ENCODE results near the gene MRPL28. TPM values are rescaled to one million over a fixed set of nuclear protein-coding genes. Genes with fewer than 3 reads are reported as not detected.

The MRPL28 gene
- total and polyA plus RNA-seq, 4 donors, result 28.3 to 63.4 (median 50.1) TPM

DNA sequence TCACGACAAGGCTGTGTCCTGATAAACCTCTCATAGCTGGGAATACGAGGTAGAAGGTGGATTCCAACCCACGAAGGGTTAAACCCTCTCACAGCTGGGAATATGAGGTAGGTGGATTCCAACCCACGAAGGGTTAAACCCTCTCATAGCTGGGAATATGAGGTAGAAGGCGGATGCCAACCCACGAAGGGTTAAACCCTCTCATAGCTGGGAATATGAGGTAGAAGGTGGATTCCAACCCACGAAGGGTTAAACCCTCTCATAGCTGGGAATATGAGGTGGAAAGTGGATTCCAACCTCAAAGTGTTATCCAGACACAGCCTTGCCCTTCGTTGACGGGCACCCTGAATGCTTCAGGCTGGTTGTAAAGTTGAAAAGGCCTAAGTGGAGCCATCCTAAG is 48.8 kb downstream of the MRPL28 start (continued):
- TF ChIP-seq YY1 (IDR thresholded peaks at IDR 0.05), result no peak

DNA sequence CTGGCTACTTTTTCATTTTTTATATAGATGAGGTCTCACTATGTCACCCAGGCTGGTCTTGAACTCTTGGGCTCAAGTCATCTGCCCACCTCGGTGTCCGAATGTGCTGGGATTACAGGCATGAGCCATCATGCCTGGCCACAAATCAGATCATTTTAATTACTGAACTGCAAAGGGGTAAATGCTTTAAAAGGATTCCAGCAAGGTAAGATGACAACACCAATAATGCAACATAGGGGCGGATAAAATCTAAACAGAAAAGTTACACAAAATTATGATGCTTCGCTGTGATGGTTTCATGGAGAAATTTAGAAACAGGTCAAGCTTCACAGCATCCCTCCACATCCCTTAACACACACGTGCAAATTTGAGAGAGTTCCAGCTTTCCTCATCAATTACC is 50.1 kb downstream of the MRPL28 start:
- 85% methylated on average over 5 of the region's 5 CpGs for WGBS
- DNase-seq (ENCODE audit: low spot score), result no peak
- no peaks in the 10 kb centered on the region for H3K27me3 ChIP-seq (ENCODE audit: control insufficient read depth in 4 of 4, insufficient read depth in 4 of 4, low read length in 3 of 4)
- H3K4me1 ChIP-seq (ENCODE audit: control insufficient read depth in 4 of 4, insufficient read depth in 4 of 4, low read length in 3 of 4), result peaks cover 0 to 2% (median under 1%) of the 10 kb centered on the region in 4 donors
- no peaks in the 10 kb centered on the region for H3K9me3 ChIP-seq (ENCODE audit: control insufficient read depth in 4 of 4, low read length in 3 of 4)
- TF ChIP-seq, protein P1, sequence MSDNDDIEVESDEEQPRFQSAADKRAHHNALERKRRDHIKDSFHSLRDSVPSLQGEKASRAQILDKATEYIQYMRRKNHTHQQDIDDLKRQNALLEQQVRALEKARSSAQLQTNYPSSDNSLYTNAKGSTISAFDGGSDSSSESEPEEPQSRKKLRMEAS (IDR thresholded peaks at IDR 0.05), result no peak
- no peak for TF ChIP-seq HNF4A (conservative IDR thresholded peaks at IDR 0.05)
- no peak for TF ChIP-seq FOXA1 (IDR thresholded peaks at IDR 0.05)
- no peak for TF ChIP-seq FOXA2 (IDR thresholded peaks at IDR 0.05)
- no peak for TF ChIP-seq EGR1 (IDR thresholded peaks at IDR 0.05; ENCODE audit: low read depth in 2 of 2)
- TF ChIP-seq YY1 (IDR thresholded peaks at IDR 0.05), result no peak
- TF ChIP-seq, protein P2, sequence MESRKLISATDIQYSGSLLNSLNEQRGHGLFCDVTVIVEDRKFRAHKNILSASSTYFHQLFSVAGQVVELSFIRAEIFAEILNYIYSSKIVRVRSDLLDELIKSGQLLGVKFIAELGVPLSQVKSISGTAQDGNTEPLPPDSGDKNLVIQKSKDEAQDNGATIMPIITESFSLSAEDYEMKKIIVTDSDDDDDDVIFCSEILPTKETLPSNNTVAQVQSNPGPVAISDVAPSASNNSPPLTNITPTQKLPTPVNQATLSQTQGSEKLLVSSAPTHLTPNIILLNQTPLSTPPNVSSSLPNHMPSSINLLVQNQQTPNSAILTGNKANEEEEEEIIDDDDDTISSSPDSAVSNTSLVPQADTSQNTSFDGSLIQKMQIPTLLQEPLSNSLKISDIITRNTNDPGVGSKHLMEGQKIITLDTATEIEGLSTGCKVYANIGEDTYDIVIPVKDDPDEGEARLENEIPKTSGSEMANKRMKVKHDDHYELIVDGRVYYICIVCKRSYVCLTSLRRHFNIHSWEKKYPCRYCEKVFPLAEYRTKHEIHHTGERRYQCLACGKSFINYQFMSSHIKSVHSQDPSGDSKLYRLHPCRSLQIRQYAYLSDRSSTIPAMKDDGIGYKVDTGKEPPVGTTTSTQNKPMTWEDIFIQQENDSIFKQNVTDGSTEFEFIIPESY (IDR thresholded peaks at IDR 0.05), result no peak
- TF ChIP-seq, protein P3, sequence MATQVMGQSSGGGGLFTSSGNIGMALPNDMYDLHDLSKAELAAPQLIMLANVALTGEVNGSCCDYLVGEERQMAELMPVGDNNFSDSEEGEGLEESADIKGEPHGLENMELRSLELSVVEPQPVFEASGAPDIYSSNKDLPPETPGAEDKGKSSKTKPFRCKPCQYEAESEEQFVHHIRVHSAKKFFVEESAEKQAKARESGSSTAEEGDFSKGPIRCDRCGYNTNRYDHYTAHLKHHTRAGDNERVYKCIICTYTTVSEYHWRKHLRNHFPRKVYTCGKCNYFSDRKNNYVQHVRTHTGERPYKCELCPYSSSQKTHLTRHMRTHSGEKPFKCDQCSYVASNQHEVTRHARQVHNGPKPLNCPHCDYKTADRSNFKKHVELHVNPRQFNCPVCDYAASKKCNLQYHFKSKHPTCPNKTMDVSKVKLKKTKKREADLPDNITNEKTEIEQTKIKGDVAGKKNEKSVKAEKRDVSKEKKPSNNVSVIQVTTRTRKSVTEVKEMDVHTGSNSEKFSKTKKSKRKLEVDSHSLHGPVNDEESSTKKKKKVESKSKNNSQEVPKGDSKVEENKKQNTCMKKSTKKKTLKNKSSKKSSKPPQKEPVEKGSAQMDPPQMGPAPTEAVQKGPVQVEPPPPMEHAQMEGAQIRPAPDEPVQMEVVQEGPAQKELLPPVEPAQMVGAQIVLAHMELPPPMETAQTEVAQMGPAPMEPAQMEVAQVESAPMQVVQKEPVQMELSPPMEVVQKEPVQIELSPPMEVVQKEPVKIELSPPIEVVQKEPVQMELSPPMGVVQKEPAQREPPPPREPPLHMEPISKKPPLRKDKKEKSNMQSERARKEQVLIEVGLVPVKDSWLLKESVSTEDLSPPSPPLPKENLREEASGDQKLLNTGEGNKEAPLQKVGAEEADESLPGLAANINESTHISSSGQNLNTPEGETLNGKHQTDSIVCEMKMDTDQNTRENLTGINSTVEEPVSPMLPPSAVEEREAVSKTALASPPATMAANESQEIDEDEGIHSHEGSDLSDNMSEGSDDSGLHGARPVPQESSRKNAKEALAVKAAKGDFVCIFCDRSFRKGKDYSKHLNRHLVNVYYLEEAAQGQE (IDR thresholded peaks at IDR 0.05), result no peak
- TF ChIP-seq JUND (IDR thresholded peaks at IDR 0.05), result no peak
- TF ChIP-seq RXRA (IDR thresholded peaks at IDR 0.05), result no peak
- TF ChIP-seq SP1 (IDR thresholded peaks at IDR 0.05), result no peak
- TF ChIP-seq TAF1 (conservative IDR thresholded peaks at IDR 0.05), result no peak
- H3K36me3 ChIP-seq (ENCODE audit: control insufficient read depth in 4 of 4, insufficient read depth in 3 of 4, low read depth in 1 of 4, low read length in 3 of 4), result peaks cover 0 to 9% (median 1%) of the 10 kb centered on the region in 4 donors
- no peak overlapping the region for H3K27ac ChIP-seq (ENCODE audit: low read depth in 1 of 2, low read length in 2 of 2)
- H3K9ac ChIP-seq (ENCODE audit: low read depth in 1 of 2, low read length in 2 of 2), result no peak overlapping the region
- H3K4me3 ChIP-seq (ENCODE audit: low read depth in 1 of 3, low read length in 3 of 3), result no peak overlapping the region

DNA sequence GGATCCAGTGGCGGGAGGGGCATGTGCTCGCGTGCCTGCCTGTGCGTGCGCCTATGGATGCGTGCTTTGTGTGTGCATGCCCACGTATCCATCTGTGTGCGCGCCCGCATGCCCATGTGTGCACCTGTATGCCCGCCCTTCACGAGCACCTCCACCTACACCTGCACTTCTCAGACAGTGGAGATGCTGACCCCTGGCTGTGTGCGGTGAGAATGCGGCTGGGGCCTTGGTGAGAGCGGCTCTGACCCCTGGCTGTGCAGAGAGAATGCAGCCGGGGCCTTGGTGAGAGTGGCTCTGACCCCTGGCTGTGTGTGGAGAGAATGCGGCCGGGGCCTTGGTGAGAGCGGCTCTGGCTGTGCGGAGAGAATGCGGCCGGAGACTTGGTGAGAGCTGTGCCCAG is 51.7 kb downstream of the MRPL28 start:
- H3K4me1 ChIP-seq (ENCODE audit: control insufficient read depth in 4 of 4, insufficient read depth in 4 of 4, low read length in 3 of 4), result no peaks in the 10 kb centered on the region
- WGBS, result 97% methylated on average over 22 of the region's 22 CpGs
- no peaks in the 10 kb centered on the region for H3K27me3 ChIP-seq (ENCODE audit: control insufficient read depth in 4 of 4, insufficient read depth in 4 of 4, low read length in 3 of 4)
- H3K36me3 ChIP-seq (ENCODE audit: control insufficient read depth in 4 of 4, insufficient read depth in 3 of 4, low read depth in 1 of 4, low read length in 3 of 4), result peaks cover 0 to 18% (median 5%) of the 10 kb centered on the region in 4 donors
- H3K9me3 ChIP-seq (ENCODE audit: control insufficient read depth in 4 of 4, low read length in 3 of 4), result no peaks in the 10 kb centered on the region
- no peak overlapping the region for H3K4me3 ChIP-seq (ENCODE audit: low read depth in 1 of 3, low read length in 3 of 3)
- DNase-seq (ENCODE audit: low spot score), result no peak
- no peak overlapping the region for H3K27ac ChIP-seq (ENCODE audit: low read depth in 1 of 2, low read length in 2 of 2)
- H3K9ac ChIP-seq (ENCODE audit: low read depth in 1 of 2, low read length in 2 of 2), result no peak overlapping the region
- TF ChIP-seq RXRA (IDR thresholded peaks at IDR 0.05) (no peak), TAF1 (conservative IDR thresholded peaks at IDR 0.05) (no peak), HNF4A (conservative IDR thresholded peaks at IDR 0.05) (no peak), FOXA1 (IDR thresholded peaks at IDR 0.05) (no peak), FOXA2 (IDR thresholded peaks at IDR 0.05) (no peak)
- TF ChIP-seq, protein P4, sequence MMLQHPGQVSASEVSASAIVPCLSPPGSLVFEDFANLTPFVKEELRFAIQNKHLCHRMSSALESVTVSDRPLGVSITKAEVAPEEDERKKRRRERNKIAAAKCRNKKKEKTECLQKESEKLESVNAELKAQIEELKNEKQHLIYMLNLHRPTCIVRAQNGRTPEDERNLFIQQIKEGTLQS (IDR thresholded peaks at IDR 0.05), result no peak
- TF ChIP-seq, protein P1 (IDR thresholded peaks at IDR 0.05), result no peak

Measured in liver (tissue), 9 donors.